Measurements from ENCODE around the gene KDSR.
"Not testable (repeated sequence)": the region's sequence is repeated elsewhere in the genome, so short reads cannot be mapped to it uniquely, and the experiment has no call there.

KDSR gene

DNA sequence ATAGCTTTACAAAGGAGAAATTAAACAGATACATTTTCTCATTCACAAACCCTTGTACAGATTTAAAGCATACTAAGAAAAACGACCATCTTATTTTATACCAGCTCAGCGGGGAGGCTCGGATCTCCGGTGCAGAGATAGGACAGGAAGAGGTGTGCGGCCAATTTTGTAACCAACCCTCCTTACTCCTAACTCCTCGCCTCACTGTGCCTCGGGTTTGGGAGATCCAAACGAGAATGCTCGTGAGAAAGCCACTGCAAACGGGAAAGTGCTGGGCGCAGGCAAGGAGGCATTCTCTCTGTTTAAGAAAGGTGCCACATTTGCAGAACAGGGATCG, 1.2 kb downstream of the KDSR start:
- peak; percentile 30 for DNase-seq (ENCODE audit: low read depth)

GRCh38 chr18:63363951-63364350, 3.1 kb downstream of the KDSR start:
- DNase-seq (ENCODE audit: low read depth) = no peak

DNA sequence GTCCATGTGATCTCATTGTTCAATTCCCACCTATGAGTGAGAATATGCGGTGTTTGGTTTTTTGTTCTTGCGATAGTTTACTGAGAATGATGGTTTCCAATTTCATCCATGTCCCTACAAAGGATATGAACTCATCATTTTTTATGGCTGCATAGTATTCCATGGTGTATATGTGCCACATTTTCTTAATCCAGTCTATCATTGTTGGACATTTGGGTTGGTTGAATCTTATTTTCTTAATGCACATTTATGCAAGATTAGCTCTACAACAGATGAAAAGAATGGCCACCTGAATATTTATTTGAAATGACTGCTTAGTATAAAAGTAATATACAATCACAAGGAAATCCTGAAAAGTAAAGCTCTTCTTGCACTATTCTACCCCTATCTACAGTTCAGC, 3.6 kb downstream of the KDSR start:
- not testable (repeated sequence) for DNase-seq (ENCODE audit: low read depth)

- no peak for DNase-seq (ENCODE audit: low read depth)
Measured at GRCh38 chr18:63356272-63356896, 10.6 kb downstream of the KDSR start.

DNA sequence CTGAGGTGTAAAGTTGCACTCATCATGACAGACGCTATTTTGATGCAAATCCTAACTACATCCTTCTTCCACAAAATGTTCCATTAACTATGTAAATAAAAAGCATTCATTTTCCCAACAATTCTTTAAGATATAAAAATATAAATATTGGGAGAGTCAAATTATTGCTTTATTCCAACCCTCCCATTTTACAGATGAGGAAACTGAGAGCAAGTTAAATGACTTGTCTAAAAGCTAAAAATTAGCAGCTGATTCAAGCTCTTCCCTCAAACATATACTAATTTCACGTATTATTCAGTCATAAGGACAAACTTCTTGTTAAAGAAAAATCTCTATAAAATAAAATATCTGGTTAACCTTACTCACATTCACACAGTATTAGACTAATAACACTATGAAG, 16.8 kb downstream of the KDSR start:
- no peak for DNase-seq (ENCODE audit: low read depth)

DNA sequence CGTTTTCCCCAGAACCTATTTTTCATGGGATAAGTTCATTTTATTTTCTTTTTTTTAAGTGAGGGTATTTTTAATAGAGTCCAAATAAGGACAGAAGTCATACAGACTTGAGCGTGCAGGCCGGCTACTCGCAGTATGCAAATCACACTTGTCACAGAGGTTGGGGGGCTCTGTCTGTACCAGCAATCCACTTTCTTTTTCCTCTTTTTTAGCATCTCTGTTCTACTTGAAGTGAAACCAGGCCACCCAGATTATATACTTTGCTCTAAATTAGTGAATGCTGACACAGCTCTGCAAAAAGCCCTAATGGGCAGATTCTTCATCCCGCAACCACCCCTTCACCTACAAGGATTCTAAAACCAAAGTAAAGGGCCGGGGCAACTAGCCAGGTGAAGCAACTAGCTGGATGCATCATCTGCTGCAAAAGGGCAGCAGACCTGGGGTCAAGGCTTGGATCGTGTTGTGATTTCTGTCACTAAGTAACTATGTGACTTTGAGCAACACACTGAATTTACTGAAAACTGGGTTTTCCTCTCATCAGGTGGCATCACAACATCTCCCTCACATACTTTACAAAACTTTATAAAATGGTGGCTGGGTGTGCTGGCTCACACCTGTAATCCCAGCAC, 18.4 kb downstream of the KDSR start:
- DNase-seq (ENCODE audit: low read depth) = no peak

DNA sequence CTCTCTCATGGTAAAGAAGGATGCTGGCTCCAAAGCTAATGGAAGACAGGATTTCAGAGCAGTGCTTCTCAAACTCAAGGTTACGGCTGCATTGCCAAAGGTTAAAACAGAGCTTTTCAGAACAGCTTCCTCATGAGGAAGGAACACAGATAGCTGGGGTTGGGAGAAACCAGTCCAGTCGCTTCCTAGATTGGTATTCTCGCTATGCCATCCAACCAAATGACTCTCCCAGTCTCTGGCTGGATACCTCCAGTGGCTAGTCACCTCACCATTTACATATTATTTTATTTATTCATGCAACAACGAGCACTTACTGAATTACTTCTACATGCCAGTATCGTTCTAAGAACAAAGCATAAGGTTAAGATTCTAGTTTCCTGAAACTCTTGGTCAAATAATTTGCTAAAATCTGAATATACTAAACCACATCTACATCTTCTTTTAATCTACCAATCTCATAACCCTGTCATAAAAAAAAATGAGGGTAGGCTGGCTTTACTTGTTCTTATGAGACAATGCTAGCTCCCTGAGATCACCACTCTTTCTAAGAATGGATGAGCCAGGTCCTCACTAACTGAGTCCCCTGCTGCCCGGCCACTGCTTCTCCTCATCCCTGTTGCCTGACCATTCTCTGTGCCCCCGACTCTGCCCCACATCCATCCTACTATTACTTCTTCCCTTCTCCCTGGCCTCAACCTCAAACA, 20.4 kb downstream of the KDSR start:
- DNase-seq (ENCODE audit: low read depth) = no peak

GRCh38 chr18:63346031-63346430, 21.0 kb downstream of the KDSR start:
- DNase-seq (ENCODE audit: low read depth) = no peak

DNA sequence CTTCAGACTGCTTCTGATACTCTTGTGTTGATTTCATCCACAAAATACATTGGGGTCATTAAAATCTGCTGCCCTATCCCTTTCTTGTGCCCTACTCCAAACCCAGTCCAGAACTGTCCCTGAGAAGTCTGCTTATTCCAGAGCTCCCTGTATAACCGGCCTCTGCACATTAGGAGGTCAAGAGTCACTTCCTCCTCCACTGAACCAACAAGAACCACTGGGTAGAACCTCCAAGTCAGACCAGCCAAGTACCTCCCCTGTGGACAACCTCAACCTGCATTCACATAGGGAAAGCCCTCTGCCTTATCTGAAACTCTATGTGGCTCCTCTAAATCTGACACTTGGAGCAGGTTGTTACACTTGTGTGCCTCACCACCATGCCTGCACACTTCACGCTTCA, 22.1 kb downstream of the KDSR start:
- DNase-seq (ENCODE audit: low read depth) = no peak

DNA sequence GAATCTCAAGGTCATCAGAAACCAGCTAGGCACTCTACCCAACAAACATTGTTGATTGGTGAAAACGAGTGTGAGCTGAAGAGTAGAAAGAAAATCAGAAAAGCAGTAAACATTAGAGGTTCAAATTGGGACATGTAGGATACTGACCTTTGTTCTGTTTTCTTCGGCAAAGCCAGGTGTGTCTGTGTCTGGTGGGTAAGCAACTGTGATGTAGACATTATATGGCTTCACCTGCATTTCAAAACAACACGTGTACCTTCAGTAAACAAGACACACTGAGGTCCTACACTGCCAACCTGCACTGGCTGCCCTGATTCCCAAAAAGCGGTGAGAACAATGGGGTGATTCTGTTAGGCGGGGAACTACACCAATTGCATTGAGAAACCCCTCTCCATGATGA, 22.7 kb downstream of the KDSR start:
- DNase-seq (ENCODE audit: low read depth) = no peak

- DNase-seq (ENCODE audit: low read depth) = peak; percentile 38
Measured at GRCh38 chr18:63342206-63342605, 24.8 kb downstream of the KDSR start.

DNA sequence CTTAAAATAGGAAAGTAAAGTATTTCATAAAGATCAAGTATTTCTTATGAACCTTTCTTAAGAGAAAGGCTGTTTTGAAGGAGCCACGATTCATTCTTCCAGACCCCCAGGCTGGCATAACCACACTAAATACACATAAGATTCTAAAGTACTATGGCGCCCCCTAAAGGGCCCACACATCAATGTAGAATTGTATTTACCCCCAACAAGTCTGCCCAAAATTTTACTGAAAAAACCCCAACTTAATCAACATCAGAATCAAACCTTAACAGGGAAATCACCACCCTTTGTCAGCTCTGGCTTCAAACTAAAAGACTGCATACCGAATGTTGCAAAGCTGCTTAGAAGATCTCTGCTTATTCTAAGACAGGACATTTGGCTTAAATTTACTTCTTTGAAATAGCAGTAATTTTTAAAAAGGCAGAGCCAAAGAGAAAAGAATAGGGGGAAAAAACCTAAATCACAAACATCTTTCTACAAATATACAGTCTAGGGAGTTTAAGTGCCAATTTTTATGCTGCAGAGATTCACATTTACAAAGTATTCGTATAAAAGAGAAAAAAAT, 27.0 kb downstream of the KDSR start:
- peak; percentile 43 for DNase-seq (ENCODE audit: low read depth)

GRCh38 chr18:63336366-63337099, 30.5 kb downstream of the KDSR start:
- DNase-seq (ENCODE audit: low read depth) = peak; percentile 96

- no peak for DNase-seq (ENCODE audit: low read depth)
Measured at GRCh38 chr18:63331105-63331504, 35.9 kb downstream of the KDSR start.

- no peak for DNase-seq (ENCODE audit: low read depth)
Measured at GRCh38 chr18:63329431-63330145, 37.4 kb downstream of the KDSR start.

DNA sequence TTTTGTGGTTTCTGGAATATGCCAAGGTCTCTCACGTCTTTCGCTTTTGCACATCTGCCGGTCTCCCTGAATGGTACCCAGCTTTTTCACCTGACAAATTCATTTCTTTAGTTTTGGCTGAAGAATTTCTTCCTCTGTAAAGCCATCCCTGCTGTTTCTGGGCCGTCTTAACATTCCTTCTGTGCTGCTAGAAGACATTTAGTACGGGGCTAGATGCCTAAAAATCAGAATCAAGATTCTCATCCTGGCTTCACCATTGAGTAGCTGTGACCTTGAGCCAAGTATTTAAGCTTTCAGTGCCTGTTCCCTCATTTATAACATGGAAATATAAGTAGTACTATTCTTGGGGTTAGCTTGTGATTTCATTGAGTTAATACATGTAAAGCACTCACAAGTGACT, 41.0 kb downstream of the KDSR start:
- no peak for DNase-seq (ENCODE audit: low read depth)

DNA sequence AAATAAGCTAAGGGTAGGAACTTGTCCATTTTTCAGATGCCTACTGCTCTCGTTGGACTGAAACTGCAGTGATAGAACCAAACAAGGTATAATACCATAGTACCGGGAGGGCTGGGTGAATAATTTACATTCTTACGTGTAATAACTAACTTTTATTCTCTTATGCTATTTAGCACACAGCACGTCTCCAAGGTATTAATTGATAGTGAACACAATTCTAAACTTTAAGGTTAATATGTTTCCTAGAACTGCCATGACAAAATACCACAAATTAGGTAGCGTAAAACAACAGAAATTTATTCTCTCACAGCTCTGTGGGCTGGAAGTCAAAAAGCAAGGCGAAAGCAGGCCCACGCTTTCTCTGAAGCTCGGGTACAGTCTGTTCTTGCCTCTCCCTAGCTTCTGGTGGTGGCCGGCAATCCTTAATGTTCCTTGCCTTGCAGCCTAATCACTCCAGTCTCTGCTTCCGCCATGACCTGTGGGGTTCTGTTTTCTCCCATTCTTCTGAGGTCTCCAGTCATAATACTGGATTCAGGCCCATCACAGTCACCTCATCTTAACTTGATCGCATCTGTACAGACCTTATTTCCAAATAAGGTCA, 41.8 kb downstream of the KDSR start:
- DNase-seq (ENCODE audit: low read depth) = no peak

DNA sequence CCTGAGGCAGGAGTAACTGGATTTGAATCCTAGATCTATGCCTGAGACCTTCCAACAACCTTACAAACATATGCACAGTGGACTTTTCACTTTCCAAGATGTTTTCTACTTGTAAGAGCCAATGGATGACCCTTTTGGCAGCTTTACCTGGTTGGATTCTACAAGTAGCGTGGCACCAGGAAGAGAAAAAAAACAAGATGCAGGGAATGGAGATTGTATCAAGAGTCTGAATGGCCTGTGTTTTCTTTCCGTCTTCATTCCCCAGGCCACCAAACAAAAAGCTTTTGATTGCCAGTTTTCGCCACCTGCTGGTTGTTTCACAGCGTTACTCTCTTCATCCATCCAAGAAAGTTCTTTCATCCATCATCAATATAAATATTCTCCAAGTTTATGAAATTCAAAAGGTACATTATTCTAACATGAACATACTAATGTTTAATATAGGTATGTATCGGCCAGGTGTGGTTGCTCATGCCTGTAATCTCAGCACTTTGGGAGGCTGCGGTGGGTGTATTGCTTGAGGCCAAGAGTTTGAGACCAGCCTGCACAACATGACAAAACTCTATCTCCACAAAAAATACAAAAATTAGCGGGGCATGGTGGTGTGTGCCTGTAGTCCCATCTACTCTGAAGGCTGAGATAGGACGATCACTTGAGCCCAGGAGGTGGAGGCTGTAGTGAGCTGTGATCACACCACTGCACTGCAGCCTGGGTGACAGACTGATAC, 43.9 kb downstream of the KDSR start:
- peak; percentile 70 for DNase-seq (ENCODE audit: low read depth)

DNA sequence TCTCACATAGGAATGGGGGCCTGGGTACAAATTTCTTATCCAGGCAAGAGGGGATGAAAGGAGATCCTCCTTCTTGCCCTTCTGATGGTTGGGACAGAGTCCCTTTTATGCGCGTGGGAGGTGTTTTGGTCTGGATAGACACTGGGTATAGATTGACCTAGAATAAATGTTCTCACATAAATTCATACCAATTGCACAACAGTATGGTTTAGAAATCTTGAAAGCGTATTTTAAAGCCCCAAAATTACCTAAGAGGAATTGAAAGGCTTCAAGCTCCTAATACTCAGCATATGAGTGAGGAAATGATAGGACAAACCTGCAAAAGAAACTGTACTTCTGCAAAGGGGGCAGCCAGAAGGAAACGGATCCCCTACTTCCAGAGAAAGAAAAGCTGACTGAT, 44.8 kb downstream of the KDSR start:
- peak; percentile 26 for DNase-seq (ENCODE audit: low read depth)

GRCh38 chr18:63321291-63321690, 45.7 kb downstream of the KDSR start:
- no peak for DNase-seq (ENCODE audit: low read depth)

- DNase-seq (ENCODE audit: low read depth) = no peak
Measured at GRCh38 chr18:63320975-63321265, 46.1 kb downstream of the KDSR start.

All from iris pigment epithelial cell (primary cell).